ENCODE measurements around the gene TTC31. TPM values are rescaled to one million over a fixed set of nuclear protein-coding genes. Genes with fewer than 3 reads are reported as not detected.

Gene TTC31
- total RNA-seq, 1 donor from 2014 or later = 11.8 TPM

DNA sequence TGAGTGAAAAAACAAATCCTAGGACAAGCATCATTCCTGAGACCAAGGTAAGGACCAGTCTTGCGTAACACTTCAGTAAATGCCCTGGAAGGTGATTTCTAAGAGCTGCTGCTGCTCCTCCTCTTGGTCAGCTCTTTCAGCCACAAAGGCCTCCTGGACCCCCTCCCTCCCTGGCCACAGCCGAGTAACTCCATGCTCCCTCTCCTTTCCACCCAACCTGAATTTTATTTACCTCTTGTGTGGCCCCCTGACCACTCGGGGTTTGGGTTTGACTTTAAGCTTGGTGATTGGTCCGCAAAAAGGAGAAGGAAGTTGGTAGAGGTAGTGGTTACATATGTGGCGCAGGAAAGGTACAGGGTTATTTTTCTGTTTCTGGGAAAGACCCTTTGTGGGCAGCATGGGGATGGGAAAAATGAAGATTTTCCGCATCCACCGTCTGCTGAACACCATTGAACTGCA, 56.0 kb downstream of the TTC31 start:
- intact Hi-C loops (cut with DNase I) = no loop called here
- DNase-seq (ENCODE audit: extremely low spot score in 2 of 2) = no peak
- no peaks in the 10 kb centered on the region for H3K27me3 ChIP-seq
- H3K4me3 ChIP-seq = no peak overlapping the region
- H3K36me3 ChIP-seq = no peaks in the 10 kb centered on the region
- no peaks in the 10 kb centered on the region for H3K9me3 ChIP-seq
- no peaks in the 10 kb centered on the region for H3K4me1 ChIP-seq
- TF ChIP-seq POLR2A (IDR thresholded peaks at IDR 0.05) = no peak
- no peak for TF ChIP-seq POLR2AphosphoS5 (IDR thresholded peaks at IDR 0.05; ENCODE audit: insufficient read depth in 1 of 2, low read depth in 1 of 2)
- TF ChIP-seq, protein P1, sequence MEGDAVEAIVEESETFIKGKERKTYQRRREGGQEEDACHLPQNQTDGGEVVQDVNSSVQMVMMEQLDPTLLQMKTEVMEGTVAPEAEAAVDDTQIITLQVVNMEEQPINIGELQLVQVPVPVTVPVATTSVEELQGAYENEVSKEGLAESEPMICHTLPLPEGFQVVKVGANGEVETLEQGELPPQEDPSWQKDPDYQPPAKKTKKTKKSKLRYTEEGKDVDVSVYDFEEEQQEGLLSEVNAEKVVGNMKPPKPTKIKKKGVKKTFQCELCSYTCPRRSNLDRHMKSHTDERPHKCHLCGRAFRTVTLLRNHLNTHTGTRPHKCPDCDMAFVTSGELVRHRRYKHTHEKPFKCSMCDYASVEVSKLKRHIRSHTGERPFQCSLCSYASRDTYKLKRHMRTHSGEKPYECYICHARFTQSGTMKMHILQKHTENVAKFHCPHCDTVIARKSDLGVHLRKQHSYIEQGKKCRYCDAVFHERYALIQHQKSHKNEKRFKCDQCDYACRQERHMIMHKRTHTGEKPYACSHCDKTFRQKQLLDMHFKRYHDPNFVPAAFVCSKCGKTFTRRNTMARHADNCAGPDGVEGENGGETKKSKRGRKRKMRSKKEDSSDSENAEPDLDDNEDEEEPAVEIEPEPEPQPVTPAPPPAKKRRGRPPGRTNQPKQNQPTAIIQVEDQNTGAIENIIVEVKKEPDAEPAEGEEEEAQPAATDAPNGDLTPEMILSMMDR (IDR thresholded peaks at IDR 0.05) = no peak
- H3K27ac ChIP-seq = no peak overlapping the region

DNA sequence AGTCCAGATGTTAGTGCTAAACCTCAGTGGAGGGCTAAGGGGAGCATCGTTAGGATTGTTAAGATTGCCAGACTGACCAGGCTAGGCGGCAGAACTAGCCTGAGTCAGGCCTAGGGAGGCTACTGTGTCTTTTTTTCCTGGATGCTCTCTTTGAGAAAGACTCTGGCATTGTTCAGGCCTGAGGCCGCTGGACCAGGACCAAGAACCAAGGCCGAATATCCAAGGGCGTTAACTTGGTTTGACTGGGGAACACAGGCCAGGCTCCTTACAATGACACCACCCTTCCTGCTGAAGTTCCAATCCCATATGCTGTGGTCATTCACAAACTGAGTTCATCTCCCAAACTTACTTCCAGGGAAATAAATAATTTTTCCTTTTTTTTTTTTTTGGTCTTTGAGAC, 57.4 kb downstream of the TTC31 start:
- DNase-seq (ENCODE audit: extremely low spot score in 2 of 2) = no peak
- no peak overlapping the region for H3K4me3 ChIP-seq
- no peaks in the 10 kb centered on the region for H3K9me3 ChIP-seq
- no peaks in the 10 kb centered on the region for H3K36me3 ChIP-seq
- TF ChIP-seq, protein P1 (IDR thresholded peaks at IDR 0.05) = no peak
- no peak for TF ChIP-seq POLR2AphosphoS5 (IDR thresholded peaks at IDR 0.05; ENCODE audit: insufficient read depth in 1 of 2, low read depth in 1 of 2)
- TF ChIP-seq POLR2A (IDR thresholded peaks at IDR 0.05) = no peak
- no peak overlapping the region for H3K27ac ChIP-seq
- H3K27me3 ChIP-seq = no peaks in the 10 kb centered on the region
- no peaks in the 10 kb centered on the region for H3K4me1 ChIP-seq
- intact Hi-C loops (cut with DNase I) = no loop called here

DNA sequence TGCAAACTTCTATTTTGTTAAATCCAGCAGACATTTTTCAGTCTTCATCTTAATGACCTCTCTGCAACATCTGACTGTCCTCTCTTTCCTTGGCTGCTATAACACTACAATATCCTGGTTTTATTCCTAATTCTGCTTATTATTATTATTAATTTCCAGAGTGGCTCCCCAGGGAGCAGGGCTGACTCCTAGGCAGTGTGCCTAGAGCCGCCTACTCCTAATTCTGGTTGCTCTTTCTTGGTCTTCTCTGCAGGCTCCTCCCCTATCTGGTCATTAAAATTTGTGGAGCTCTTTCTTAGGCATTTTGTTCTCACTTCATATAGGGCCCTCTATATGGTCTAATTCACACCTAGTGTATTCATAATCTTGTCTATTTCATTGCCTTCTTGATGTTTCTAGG, 60.1 kb downstream of the TTC31 start:
- intact Hi-C loops (cut with DNase I) = no loop called here
- no peak for TF ChIP-seq POLR2AphosphoS5 (IDR thresholded peaks at IDR 0.05; ENCODE audit: insufficient read depth in 1 of 2, low read depth in 1 of 2)
- no peak for TF ChIP-seq POLR2A (IDR thresholded peaks at IDR 0.05)
- TF ChIP-seq, protein P1 (IDR thresholded peaks at IDR 0.05) = no peak
- H3K4me3 ChIP-seq = no peak overlapping the region
- H3K27ac ChIP-seq = no peak overlapping the region
- no peaks in the 10 kb centered on the region for H3K9me3 ChIP-seq
- H3K4me1 ChIP-seq = no peaks in the 10 kb centered on the region
- no peak for DNase-seq (ENCODE audit: extremely low spot score in 2 of 2)
- no peaks in the 10 kb centered on the region for H3K36me3 ChIP-seq
- H3K27me3 ChIP-seq = no peaks in the 10 kb centered on the region

Other genes with a start within 250 kb of the TTC31 start
- 4.4 TPM for gene SLC4A5, start 139.7 kb upstream of the TTC31 start, total RNA-seq
- 95.0 TPM for gene DCTN1, start 102.8 kb upstream of the TTC31 start, total RNA-seq
- gene C2orf81, start 61.5 kb upstream of the TTC31 start, total RNA-seq = 2.7 TPM
- gene WDR54, start 61.4 kb upstream of the TTC31 start, total RNA-seq = 8.8 TPM
- gene RTKN, start 41.1 kb upstream of the TTC31 start, total RNA-seq = 24.6 TPM
- gene INO80B, start 28.0 kb upstream of the TTC31 start, total RNA-seq = 32.7 TPM
- 63.1 TPM for gene WBP1, start 24.6 kb upstream of the TTC31 start, total RNA-seq
- gene MOGS, start 17.7 kb upstream of the TTC31 start, total RNA-seq = 23.6 TPM
- gene MRPL53, start 10.4 kb upstream of the TTC31 start, total RNA-seq = 40.3 TPM
- gene CCDC142, start 83 bp upstream of the TTC31 start, total RNA-seq = 41.3 TPM
- gene LBX2, start 16.5 kb downstream of the TTC31 start, total RNA-seq = not detected
- gene PCGF1, start 24.6 kb downstream of the TTC31 start, total RNA-seq = 14.7 TPM
- 6.6 TPM for gene TLX2, start 31.4 kb downstream of the TTC31 start, total RNA-seq
- gene DQX1, start 43.1 kb downstream of the TTC31 start, total RNA-seq = 9.6 TPM
- 124 TPM for gene AUP1, start 46.6 kb downstream of the TTC31 start, total RNA-seq
- 24.3 TPM for gene HTRA2, start 46.9 kb downstream of the TTC31 start, total RNA-seq
- gene LOXL3, start 70.9 kb downstream of the TTC31 start, total RNA-seq = 6.1 TPM
- gene DOK1, start 71.6 kb downstream of the TTC31 start, total RNA-seq = 20.1 TPM
- gene M1AP, start 165.2 kb downstream of the TTC31 start, total RNA-seq = 4.9 TPM
- 8.3 TPM for gene SEMA4F, start 171.2 kb downstream of the TTC31 start, total RNA-seq

Data from vagina (tissue), 2 donors.